Hippocampal formation (tissue), 2 donors: Measurements from ENCODE around the gene LRRC55.

Source experiments
- DNase-seq, 2 donors: peaks; one replicate each; lab custom pipeline; 2025; lab: John Stamatoyannopoulos, UW

LRRC55 gene

DNA sequence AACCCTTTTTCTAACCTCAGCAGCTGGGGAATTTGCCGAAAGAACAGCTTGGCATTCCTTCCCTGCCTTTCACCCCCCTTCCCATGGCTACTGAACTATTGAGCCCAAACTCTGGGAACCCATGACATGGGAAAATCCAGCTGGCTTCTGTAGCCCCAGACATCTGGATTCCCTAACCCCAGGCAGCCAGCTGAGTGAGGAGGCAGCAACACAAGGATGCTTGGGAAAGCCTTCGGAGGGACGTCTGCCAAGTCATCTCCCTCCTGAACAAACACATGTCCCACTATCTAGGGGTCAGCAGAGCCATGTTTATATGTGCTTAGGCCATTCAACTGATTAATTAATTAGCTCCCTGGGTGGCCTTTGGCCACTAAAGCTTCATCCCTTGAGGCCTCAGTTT is 21.6 kb downstream of the LRRC55 start:
- DNase-seq = no peak

- DNase-seq = no peak
Measured at GRCh38 chr11:57203882-57204480, 22.2 kb downstream of the LRRC55 start.

DNA sequence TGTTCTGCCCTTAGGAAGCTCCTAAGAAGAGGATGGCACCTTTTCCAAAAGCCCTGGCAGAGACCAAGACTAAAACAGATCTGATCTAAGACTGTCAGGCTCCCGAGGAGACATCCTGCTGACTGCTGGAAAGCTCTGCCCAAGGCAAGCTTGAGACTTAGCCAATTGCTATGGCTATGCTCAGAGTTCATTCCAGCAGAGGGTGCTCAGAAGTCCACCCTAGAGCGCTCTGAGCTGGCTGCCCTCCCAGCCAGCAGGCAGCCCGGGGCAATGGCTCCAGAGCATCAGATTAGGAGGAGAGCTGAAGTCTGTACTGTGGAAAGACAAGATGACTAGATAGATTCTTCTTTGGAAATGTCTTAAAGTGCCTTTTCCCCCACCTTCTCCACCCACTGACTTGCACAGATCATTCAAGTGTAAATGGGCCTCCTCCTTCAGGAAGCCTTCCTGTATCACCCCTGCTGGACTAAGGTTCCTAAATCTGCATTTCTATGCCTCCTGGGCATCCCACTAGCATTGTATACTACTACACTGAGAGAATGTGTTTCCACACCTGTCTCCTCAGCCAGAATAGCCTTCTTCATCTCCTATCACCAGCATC is 23.4 kb downstream of the LRRC55 start:
- no peak for DNase-seq

GRCh38 chr11:57207168-57207567 is 25.4 kb downstream of the LRRC55 start:
- no peak for DNase-seq

- DNase-seq = no peak
Measured at GRCh38 chr11:57210781-57211180, 29.0 kb downstream of the LRRC55 start.

- DNase-seq = no peak
Measured at GRCh38 chr11:57213342-57214097, 31.8 kb downstream of the LRRC55 start.

DNA sequence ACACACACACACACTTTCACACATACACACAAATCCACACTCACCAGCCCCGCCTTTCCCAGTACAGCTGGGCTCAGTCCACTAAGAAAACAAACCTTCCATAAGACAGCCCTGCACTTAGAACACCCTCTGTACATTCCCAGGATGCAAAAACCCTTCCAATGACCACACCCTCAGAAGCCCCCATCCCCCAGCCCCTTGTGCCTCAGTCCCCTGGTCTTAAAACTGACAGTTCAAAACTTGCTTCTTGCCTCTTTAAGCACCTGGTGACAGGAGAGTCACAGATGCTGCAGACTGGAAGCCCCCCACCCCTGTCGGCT is 32.3 kb downstream of the LRRC55 start:
- DNase-seq = no peak

DNA sequence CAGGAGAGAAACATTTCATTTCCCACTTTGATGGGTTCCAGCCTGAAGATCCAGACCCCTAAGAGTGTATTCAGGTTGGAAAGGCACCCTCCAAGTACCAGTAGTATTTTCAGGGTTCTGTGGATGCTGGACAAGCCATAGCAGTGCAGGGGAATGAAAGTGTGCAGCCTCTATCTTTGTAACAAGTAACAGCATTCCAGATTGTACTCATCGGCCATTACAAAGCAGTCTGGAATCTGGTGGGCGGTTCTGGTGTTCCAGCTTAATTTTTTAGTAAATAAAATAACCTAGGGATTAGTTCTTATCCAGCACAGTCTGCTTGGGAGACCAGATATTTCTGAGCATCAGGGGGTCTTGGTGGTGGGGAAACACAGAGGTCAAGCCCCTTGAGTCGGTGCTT is 32.7 kb downstream of the LRRC55 start:
- no peak for DNase-seq

DNA sequence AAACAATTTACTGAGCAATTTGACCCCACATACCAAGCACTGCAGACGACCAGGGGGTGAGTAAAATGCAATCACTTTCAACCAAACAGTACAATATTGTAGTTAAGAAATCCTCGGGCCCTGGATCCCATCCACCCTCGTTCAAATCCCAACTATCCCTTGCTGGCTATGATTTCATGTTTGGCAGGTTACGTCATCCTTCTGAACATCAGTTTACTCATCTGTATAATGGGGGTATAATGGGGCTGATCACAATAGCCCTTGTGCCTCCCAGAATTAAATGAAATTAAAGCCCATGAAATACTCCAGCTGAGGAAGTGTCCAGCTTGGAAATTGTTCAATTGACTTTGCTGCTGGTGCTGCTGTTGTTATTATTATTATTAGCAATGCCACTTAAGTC is 34.7 kb downstream of the LRRC55 start:
- DNase-seq = no peak

DNA sequence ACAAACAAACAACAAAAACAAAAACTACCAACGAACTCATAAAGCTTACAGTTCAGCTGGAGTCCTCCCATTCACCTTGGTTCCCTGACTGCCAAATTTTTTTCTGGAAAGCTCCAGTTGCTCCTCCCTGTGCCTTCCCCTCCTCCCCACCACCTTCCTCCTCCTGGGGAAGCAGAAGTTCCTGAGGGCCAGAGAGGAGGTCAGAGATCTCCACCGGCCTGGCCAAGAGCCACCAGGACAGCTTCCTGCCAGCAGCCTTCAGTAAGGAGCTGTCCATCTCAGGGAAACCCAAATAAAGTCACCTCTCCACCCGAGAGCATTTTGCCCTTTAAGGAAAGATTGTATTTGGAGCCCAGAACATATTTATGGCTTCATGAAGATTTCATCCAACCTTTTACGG is 35.3 kb downstream of the LRRC55 start:
- DNase-seq = no peak

DNA sequence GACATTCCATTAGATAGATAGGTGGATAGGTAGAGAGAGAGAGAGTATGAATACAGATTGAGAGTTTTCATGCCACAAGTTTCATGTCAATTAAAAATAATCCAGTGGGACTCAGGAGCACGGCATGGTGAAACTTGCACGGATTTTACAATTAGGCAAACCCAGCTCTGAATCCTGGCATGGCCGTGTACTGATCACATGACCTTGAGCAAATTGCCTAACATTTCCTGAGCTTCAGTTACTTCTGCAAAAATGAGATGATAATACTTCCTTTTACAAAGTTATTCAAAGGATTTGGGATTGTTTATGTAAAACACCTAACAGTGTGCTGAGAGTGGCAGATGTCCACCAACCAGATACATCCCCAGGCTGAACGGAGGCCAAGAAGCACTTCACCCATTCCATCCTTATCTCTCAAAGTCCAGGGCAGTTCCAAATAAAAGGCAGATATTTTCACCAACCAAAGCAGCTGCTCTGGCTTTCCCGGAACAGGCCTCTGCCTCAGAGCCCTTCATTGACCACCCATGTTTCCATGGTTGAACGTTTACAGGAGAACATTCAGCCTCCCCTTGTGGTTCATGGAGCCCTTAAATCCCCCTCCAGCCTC is 37.4 kb downstream of the LRRC55 start:
- DNase-seq = no peak

GRCh38 chr11:57222239-57222638 is 40.5 kb downstream of the LRRC55 start:
- DNase-seq = no peak

DNA sequence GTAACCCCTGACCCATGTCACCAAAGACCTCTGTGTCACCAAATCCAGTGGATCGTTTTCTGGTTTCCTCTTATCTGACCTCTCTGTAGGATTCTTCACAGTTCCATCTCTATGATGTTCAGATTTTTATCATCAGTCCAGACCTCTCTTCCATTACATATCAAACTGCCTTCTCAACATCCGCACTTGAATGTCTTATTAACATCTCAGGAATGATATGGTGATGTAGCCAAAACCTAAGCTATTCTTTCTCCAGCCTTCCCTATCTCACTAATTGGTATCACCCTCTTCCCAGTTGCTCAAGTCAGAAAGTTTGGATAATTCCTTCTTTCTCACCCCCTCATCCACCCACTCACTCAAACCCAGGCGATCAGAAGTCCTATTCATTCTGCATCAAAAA is 41.8 kb downstream of the LRRC55 start:
- DNase-seq = no peak

DNA sequence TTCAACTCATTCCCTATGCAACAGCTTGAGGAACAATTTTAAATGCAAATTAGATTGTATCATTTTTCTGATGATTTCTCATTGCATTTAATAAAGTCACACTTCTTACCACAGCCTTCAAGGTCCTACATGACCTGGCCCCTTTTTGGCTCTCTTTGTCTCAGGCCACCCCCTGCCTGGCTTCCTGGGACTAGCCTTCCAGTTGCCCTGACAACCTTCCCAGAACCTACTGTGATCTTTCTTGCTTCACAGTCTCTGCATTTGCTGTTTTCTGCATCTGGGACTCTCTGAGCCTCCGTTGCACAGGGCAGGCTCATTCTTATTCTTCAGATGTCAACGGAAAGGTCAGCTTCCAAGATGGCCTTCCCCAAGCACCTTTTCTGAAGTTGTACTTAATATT is 42.4 kb downstream of the LRRC55 start:
- DNase-seq = no peak

DNA sequence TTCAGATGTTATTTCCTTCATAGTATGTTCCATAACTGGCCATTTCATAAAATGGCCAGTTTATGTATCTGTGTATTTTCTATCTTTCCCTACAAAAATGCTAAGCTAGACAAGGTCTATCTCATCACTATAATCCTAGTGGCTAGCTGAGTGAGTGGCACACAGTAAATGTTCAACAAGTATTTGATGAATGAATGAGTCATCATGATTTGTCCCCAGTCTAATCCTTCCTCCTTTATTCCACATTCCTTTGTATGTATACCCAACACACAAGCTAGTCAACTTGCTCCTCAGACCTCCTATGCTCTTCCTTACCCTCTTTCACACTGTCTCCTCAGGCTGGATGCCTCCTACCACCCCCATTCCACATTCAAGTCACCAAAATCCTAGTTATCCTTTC is 42.8 kb downstream of the LRRC55 start:
- no peak for DNase-seq

DNA sequence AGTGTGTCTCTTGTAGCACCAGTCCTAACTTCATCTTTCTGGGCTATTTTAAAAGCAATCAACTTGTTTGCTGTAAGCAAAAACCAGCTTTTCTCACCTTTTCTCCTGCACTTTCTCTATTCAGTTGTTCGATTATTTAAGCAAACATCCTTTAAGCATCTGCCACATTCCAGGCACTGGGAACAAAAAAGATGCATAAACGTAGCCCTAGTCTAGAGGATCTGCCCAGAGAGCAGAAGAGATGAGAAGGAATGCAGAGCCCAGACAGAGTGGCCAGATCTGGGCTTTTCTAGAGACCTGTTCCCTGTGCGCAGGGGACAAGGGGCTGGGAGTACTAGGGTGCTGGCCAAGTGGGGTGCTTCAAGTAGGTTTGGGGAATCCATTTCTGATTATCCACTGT is 46.8 kb downstream of the LRRC55 start:
- no peak for DNase-seq

DNA sequence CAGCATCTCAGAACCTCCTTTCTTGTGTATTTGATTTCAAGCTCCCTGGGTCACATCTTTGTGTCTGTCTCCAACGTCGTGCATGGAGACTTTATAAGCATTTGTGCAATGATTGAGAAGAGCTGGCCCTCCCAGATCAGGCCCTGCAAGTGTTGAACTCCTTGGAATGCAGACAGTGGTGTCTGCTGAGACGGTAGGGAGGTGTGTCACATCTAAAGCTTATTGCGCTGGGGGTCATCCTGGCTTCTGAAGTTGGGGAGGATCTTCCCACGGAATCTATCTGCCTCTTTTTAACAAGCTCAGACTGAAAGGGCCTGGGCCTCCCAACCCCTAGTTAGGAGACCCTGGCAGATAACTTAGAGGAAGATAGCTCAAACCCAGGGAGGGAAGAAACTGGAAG is 48.6 kb downstream of the LRRC55 start:
- no peak for DNase-seq

DNA sequence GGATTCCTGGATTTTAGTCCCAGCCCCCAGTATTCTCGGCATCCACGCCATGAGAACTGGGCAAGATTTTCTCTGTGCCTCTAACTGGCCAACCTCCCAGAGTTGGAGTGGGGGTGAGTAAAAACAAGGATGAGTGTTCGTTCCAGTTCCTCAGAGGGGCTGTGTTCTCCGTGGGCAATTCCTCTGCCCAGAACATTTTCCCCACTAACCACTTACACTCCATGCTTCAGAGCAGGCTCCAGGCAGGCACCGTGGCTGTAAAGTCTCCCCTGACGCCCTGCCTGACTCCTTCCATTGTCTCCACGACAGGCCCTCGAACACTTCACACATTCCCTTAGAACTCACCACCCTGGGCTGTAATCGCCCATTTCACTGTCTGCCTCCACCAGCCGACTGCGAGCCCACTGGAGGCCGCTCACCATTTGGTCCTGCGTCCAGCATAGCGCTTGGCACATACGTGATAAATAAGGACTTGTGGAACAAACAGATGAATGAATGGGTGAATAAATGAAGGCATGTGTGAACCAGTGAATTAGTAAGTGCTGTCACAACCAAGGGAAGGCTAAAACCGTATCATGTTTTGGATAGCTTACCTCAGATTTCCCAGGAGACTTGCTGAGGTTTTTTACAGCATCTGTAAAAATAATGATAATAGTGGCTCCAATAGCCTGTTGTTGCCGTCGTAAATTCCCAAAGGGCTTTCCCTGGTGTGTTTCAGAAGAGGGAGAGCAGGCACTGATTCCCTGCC is 49.2 kb downstream of the LRRC55 start:
- peak; percentile 24 to 30 for DNase-seq

- DNase-seq = no peak
Measured at GRCh38 chr11:57231539-57232253, 49.9 kb downstream of the LRRC55 start.

DNA sequence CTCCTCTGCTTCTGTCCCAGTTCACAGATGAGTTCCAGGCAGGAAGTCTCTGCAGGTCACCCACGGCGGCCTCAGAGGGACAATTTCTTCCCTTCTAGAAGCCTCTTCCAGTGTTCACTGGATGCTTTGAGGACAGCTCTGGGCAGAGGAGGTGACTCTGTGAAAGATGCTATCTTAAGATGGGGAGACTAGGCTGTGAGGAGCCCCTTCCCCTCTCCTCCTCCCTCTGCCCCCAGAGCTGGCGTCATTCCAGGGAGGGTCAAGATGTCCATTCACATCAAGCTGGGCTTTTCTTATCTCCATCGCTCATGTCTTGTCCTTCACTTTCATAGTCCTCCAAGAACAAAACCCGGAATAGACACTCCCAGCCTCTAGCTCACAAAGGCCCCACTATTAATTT is 51.9 kb downstream of the LRRC55 start:
- DNase-seq = no peak

GRCh38 chr11:57235761-57236703 is 54.3 kb downstream of the LRRC55 start:
- no peak for DNase-seq
